ENCODE data around the gene TICRR.
A peak's percentile ranks its signal among the peaks of the same experiment; 100 is the strongest.

The TICRR gene

DNA sequence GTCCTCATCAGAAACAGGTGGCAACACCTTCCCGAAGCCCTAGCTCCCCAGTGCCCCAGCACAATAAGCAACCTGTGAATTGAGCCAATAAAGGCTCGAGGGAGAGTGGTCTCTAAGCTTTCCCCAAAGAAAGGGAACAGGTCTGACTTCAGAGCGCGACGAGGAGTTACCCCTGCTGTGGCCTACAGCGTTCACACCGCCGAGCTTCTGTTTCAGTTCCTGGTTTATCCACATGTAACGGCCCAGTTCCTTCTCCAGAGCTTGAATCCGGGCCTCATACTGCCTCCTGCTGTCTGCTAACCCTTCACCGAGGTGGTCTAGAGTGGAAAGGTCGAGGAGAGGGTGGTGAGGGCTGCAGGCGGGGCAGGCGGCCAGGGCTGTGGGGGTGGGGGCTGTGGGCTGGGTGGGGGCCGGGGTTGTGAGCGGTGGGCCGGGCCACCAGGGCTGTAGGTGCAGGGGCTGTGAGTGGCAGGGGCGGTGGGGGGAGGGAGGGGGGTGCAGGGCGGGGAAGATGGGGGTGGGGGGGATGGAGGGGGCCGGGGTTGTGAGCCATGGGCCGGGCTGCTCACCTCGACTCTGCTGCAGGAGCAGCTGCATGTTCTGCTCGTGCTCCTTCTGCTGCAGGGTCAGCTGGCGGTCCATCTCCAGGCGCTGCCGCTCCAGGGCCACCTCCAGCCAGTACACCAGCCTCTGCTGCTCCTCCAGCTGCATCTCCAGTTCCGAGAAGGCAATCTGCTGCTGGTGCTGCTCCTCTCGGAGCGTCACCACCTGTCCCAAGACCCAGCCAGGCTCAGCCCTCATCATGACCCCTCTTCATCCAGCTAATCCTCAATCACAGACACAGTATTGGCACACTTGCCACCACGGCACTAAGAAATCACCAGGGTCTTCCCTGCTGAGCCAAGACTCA lies 53.8 kb downstream of the TICRR start:
- no peak for DNase-seq (ENCODE audit: low read depth in 1 of 2, low spot score in 1 of 2)

DNA sequence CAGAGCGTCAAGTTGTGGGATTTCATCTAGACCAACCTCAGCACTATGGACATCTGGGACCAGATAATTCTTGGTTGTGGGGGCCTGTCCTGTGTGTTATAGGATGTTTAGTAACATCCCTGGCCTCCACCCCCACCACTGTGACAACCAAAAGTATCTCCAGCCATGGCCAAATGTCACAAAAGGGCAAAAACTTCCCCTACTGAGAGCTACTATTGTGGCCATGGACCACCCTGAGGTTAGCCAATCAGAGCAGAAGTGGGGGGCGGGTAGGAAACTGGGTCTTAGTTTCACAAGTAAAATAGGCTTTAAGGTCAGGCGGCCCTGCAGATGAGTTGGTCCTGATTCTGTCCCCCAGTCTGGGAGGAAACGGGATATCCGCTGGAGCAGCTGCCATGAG lies 54.6 kb downstream of the TICRR start:
- DNase-seq (ENCODE audit: low read depth in 1 of 2, low spot score in 1 of 2): no peak

- DNase-seq (ENCODE audit: low read depth in 1 of 2, low spot score in 1 of 2): no peak
Measured at GRCh38 chr15:89630260-89630659, 55.0 kb downstream of the TICRR start.

DNA sequence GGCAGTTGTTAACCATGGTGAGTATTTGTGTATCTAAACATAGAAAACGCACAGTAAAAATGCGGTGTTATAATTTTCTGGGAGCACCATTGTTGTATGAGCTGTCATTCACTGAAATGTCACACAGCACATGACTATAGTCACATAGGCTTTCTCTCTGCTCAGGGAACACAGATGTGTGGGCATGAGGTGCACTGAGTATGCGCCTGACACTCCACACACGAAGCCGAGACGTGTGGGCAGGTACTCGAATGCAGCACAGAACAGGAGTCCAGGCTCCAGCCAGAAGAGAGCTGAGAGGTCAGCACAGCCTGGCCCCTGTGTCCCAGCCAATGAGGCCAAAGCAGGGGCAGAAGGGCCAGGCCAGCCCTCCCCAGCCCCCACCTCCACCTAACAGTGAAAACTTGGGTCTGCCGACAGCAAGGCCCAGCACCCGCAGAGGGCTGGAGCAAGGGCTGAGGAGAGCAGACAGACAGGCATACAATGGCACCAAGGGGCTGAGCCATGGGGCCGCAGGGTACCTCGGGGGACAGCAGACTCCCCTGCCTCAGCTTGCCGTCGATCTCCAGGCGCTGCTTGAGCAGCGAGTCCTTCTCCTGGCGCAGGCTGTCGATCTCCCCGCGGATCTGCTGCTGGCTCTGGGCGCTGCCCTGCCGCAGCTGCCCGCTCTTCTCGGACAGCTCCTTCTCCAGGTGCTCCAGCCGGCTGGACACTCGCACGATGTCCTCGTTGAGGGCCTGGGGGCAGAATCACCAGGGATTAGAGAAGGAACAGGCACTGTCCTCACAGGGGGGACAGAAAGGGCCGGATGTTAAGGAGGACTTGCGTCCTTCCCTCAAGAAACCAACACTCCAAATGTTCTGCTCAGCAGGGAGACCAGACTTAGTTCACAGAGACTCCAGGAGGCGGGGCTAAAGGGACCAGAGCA lies 56.0 kb downstream of the TICRR start:
- no peak for DNase-seq (ENCODE audit: low read depth in 1 of 2, low spot score in 1 of 2)

- DNase-seq (ENCODE audit: low read depth in 1 of 2, low spot score in 1 of 2): no peak
Measured at GRCh38 chr15:89631902-89632264, 56.6 kb downstream of the TICRR start.

- DNase-seq (ENCODE audit: low read depth in 1 of 2, low spot score in 1 of 2): no peak
Measured at GRCh38 chr15:89632563-89633430, 57.5 kb downstream of the TICRR start.

GRCh38 chr15:89633585-89633984 lies 58.3 kb downstream of the TICRR start:
- DNase-seq (ENCODE audit: low read depth in 1 of 2, low spot score in 1 of 2): no peak

DNA sequence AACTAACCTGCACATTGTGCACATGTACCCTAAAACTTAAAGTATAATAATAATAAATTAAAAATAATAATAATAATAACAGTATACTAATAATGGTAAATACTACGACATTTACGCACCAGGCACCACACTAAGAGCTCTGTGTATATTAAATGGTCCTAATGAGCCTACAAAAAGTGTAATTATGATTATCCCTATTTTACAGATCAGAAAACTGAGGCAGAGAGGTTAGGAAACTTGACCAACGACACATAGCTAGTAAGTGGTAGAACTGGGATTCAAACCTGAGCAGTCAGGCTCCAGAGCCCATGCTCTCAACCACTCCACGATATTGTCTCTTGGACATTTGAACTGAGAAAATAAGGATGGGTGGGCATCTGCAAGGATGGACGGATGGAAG lies 65.0 kb downstream of the TICRR start:
- no peak for DNase-seq (ENCODE audit: low read depth in 1 of 2, low spot score in 1 of 2)

- no peak for DNase-seq (ENCODE audit: low read depth in 1 of 2, low spot score in 1 of 2)
Measured at GRCh38 chr15:89641053-89641452, 65.8 kb downstream of the TICRR start.

GRCh38 chr15:89642106-89642505 lies 66.8 kb downstream of the TICRR start:
- DNase-seq (ENCODE audit: low read depth in 1 of 2, low spot score in 1 of 2): no peak

GRCh38 chr15:89645680-89646079 lies 70.4 kb downstream of the TICRR start:
- no peak for DNase-seq (ENCODE audit: low read depth in 1 of 2, low spot score in 1 of 2)

DNA sequence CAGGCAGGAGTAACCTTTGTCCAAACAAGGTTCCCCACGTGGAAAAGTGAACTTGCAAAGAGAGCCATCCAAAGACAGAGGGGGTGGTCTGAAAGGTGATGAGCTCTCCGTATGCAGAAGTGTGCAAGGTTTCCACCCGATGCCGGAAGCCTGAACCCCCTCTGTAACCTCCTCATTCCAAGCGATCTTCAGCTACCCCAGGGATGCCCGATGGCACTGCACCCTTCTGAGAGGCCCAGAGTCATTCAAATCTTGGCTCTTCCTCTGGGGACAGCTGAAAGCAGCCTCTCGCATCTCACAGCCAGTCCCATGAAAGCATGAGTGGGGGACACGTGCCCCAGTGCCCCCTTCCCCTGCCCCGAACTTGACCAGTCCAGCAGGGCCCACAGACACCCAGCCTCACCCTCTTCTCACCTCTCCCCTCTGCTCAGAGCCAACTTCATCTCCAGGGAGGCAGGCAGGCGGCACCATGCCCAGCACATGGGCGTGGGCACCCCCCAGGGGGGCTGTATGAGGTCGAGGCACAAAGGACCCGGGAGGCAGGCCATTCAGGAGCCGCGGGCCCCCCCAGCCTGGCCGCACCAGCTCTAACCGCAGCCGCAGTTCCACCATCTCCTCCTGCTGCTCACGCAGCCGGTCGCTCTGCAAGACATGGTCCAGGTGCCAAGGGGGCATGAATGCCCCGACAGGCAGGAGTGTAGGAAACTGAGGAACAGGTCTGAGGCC lies 71.3 kb downstream of the TICRR start:
- DNase-seq (ENCODE audit: low read depth in 1 of 2, low spot score in 1 of 2): no peak

- peak; percentile 24 to 40 for DNase-seq (ENCODE audit: low read depth in 1 of 2, low spot score in 1 of 2)
Measured at GRCh38 chr15:89647191-89647851, 72.1 kb downstream of the TICRR start.

DNA sequence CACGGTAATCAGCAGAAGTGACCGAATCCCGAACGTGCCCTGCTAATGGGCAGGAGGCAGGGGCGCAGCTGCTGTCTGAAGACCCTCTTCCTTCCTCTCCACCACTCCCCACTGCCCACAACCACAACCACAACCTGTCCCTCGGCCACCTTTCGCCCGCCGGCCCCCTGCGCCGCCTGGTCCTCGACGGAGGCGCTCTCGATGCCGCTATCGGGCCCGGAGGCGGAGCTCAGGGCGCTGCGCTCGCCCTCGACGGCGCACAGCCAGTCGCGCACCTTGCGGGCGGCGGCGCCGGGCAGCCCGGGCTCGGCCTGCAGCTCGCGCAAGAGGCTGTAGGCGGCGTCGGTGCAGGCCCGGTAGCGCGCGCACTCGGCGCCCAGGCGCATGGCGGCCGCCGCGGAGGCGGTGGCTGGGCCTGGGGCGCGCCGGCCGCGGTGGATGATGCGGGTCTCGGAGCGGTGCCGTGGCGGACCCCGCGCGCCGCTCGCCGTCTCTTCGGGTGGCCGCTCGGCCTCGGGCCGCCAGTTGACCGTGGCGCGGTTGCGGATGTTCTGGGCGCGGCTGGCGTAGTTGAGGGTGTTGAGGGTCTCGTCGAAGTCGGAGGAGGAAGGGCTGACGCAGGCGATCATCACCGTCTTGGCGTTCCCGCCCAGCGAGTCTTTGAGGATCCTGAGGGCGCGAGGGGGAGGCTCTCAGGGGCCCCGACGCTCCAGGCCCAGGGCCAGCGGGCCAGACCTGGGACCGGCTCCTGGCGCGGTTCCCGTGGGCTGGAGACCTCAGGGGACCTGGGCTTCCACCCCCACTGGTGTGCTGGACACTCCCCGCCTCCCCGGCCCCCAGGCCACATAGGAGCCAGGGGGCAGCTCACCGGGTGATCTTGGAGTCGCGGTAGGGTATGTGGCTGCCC lies 73.1 kb downstream of the TICRR start:
- no peak for DNase-seq (ENCODE audit: low read depth in 1 of 2, low spot score in 1 of 2)

DNA sequence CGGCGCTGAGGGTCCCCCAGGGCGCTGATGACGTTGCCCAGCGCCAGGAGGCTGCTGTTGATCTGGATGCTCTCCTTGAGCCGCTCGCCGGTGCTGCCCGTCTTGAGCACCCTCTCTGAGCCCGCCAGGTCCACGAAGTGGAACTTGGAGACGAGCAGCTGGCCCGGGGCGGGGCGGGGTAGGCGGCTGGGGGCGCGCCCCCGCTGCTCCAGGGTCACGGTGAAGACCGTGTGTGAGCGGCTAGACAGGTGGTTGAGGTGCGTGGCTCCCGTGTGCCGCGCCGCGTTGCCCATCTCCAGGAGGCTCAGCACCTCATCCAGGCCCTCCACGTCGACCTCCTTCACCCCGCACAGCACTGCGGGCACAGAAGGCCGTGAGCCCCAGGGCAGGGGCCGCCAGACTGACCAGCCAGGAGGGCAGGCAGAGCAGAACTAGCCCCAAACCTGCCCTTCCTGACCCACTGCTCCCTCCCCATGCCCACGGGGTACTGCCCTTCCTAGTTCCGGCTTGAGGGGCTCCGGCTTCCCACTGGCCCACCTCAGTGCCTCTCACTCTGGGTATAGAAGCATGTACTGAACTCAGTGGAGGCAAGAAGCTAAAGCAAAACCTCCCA lies 73.8 kb downstream of the TICRR start:
- DNase-seq (ENCODE audit: low read depth in 1 of 2, low spot score in 1 of 2): no peak

- no peak for DNase-seq (ENCODE audit: low read depth in 1 of 2, low spot score in 1 of 2)
Measured at GRCh38 chr15:89649716-89650115, 74.4 kb downstream of the TICRR start.

DNA sequence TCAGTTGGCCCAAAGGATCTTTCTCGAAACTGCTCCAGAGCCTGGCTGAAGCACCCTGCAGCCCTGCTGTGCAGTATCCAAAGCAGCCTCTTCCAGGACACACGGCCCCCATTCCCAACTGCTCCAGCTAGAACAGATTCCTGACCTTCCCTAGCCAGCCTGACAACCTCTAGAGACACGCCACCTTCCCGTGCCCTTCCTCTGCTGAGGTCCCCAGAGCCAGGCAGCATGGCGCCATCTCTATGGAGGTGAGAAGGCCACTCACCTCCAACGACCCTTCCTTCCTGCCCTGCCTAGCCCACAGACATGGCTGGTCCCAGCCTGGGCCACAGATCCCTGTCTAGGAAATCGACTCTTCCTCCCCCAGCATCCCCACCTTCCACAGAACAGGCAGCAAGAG lies 76.9 kb downstream of the TICRR start:
- no peak for DNase-seq (ENCODE audit: low read depth in 1 of 2, low spot score in 1 of 2)

- no peak for DNase-seq (ENCODE audit: low read depth in 1 of 2, low spot score in 1 of 2)
Measured at GRCh38 chr15:89652666-89653065, 77.4 kb downstream of the TICRR start.

All from activated T-helper 1 cell treated with anti-CD3 and anti-CD28 coated beads, Interleukin-2, amount 50 U/mL, for 16 hours (primary cell).